Embryonic facial prominence (tissue), 1 donor: Measurements from ENCODE around the gene ARL8B.
"Not testable (repeated sequence)": the region's sequence is repeated elsewhere in the genome, so short reads cannot be mapped to it uniquely, and the experiment has no call there.

Experiments used
- DNase-seq: peaks from one replicate; pipeline ENCODE4 v3.0.0-alpha.2; 2016; ENCODE audit errors: extremely low spot score

Gene ARL8B

DNA sequence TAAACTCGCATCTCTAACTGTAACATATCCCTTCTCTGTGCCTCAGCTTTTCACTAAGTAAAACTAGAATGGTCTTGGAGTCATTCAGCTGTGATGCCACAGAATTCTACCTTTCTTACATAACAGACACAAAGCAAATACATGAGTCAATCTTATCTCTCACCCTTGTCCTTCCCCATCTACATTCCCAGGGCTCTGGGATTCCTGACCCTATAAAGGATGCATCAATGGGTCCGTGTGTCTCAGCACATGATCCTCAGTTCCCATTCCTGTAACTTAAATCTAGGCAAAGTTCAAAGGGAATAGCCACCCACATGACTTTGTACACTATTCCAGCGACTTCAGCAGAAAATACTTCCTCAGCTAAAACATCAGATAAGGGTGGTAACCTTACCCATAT, 11.8 kb upstream of the ARL8B start:
- no peak for DNase-seq

DNA sequence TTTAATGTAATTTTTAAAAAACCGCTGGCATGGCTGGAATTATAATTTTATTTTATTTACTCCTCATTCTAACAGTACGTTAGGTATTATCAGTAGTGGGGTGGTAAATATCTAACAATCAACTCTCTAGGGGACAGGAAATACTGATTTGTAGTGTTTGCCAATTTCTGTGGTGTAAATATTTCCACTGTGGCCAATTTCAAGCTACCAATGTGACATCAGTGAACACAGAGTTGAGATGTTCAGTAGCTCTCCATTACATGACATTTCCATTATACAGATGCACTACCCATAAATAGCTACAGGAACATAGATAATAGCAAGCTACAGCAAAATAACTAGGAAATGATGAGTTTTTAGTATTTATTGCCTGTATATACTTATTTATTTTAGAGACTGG, 10.0 kb upstream of the ARL8B start:
- DNase-seq = no peak

DNA sequence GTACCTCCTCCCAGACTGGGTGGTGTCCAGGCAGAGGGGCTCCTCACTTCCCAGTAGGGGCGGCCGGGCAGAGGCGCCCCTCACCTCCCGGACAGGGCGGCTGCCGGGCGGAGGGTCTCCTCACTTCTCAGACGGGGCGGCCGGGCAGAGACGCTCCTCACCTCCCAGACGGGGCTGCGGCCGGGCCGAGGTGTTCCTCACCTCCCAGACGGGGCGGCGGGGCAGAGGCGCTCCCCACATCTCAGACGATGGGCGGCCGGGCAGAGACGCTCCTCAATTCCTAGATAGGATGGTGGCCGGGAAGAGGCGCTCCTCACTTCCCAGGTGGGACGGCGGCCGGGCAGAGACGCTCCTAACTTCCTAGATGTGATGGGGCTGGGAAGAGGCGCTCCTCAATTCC, 8.4 kb upstream of the ARL8B start:
- not testable (repeated sequence) for DNase-seq

DNA sequence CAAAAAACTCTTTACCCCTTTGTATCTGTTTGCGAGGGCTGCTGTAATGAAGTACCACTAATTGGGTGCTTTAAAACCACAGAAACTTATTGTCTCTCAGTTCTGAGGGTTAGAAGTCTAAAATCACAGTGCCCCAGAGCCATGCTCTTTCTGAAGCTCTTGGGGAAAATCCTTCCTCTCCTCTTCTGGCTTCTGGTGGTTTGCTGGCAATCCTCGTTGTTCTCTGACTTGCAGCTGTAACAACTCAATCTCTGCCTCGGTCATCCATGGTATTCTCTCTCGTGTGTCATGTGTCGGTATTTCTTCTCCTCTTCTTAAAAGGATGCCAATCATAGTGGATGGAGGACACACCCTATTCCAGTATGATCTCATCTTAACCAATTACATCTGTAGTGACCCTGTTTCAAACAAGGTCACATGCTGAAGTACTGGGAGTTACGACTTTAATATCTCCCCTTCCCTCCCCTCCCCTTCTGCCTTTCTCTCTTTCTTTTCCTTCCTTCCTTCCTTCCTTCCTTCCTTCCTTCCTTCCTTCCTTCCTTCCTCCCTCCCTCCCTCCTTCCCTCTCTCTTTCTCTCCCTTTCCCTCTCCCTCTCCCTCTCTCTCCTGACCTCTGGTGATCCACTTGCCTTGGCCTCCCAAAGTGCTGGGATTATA, 6.5 kb upstream of the ARL8B start:
- no peak for DNase-seq

DNA sequence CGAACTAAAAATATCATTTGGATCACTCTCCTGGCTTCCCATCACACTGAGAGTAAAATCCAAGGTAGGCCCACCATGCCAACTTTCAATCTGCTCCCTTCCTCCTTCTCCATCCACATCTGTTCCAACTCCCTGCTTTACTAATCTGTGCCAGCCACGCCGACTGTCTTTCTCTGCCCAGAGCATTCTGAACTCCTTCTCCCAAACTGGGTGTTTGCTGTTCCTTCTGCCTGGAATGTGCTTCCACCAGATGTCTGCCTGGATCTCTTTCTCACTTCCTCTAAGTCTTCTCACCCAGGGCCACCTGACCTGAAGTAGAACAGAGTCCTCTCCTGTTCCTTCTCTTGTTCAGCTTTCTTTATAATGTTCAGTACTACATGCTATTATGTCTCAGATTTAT, 5.6 kb upstream of the ARL8B start:
- no peak for DNase-seq

DNA sequence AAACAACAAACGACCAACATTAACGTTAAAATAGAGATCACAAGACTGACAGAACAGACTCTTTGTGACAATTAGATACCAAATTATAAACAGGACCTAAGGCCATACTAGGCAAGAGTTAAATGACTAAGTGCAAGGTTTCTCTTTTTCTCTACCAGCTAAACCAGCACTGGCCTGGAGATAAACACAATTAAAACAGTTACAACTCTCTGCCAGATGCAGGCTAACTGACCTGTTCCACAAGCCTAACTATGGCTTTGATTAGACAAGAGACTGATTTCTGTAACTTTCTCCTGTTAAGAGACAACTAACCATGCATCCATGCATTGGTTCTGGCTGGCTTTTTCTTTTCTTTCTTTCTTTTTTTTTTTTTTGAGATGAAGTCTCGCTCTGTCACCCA, 1.6 kb upstream of the ARL8B start:
- no peak for DNase-seq

DNA sequence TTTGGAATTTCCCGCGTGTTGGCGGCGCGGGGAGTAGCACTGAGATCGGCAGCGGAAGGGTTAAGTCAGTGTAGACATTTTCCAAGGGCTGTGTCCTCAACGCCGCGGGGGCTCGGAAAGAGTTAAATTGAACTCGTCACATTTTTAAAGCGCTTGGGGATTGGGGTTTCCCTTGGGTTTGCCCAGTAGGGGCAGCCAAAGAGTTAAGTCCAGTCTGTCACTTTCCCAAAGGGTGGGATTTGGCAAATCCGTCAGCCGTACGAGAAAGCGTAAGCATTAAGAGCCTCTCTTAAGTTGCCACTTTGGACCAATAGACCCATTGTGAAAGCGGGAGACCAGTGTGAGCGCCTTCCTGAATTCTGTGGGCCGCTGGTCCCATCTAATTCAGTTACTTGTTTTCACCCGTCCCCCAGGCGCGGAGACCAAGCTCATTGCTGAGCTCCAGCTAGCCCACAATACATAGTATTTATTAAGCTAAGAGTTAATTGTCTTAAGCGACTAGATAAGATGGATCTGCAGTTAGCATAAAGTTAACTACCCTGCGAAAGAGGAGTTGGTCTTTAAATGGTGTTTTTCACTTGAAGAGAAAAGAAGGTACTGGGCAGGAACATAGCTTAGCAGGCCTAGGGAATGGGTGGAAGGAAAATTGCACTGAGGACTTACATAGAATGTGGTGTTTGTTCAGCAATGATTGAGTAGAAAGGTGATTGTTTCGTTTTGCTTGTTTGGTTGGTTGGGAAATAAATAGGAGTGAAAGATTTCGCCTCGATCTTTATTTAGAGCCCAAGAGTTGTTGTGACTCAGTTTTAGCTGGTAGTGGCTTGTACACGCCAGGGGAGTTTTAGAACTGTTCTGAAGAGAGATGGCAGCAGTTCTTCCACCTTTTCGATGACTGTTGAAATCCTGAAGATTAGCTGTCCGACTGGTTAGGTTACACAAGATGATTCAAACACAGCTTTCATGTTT, 932 bp downstream of the ARL8B start:
- DNase-seq = no peak

DNA sequence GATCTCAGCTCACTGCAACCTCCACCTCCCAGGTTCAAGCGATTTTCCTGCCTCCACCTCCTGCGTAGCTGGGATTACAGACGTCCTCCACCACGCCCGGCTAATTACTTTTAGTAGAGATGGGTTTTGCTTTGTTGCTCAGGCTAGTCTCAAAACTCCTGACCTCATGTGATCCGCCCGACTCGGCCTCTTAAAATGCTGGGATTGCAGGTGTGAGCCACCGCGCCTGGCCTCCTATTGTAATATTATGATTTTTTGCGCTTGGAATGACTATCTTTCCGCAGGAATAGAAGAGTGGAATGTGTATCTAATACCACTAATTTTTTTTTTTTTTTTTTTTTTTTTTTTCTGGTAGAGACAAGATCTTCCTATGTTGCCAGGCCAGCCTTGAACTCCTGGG, 1.8 kb downstream of the ARL8B start:
- DNase-seq = no peak

DNA sequence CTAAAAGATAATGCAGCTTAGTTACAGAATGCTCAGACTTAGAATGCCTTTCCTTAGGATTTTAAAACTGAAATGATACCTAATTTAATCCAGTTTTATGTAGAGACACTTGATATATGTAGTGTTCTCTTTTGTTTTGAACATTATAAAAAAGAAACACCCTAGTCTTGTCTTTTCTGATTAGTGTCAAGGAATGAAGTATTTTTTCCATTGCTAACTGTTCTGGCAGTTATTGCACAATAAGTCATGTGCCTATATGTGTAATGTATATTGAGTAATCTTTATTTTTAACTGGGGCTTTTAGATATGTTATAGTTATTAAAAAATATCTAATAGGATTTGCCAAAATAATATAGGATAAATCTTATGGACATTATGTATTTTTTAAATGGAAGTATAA, 4.5 kb downstream of the ARL8B start:
- DNase-seq = no peak

DNA sequence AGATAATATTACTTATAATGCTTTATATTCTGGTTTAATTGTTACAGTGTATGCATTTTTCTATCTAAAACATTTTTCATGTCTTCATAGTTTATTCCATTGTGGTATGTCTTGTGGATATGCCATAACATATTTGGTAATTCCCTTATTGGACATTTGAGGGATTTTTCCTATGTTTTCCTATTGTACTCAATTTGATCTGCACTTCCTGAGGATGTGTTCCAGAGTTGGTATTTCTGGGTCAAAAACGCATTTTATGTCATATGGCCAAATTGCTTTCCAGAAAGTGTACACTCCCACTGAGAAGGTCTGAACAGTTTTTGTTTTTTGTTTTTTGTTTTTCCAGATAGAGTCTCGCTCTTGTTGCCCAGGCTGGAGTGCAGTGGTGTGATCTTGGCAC, 6.8 kb downstream of the ARL8B start:
- DNase-seq = no peak

DNA sequence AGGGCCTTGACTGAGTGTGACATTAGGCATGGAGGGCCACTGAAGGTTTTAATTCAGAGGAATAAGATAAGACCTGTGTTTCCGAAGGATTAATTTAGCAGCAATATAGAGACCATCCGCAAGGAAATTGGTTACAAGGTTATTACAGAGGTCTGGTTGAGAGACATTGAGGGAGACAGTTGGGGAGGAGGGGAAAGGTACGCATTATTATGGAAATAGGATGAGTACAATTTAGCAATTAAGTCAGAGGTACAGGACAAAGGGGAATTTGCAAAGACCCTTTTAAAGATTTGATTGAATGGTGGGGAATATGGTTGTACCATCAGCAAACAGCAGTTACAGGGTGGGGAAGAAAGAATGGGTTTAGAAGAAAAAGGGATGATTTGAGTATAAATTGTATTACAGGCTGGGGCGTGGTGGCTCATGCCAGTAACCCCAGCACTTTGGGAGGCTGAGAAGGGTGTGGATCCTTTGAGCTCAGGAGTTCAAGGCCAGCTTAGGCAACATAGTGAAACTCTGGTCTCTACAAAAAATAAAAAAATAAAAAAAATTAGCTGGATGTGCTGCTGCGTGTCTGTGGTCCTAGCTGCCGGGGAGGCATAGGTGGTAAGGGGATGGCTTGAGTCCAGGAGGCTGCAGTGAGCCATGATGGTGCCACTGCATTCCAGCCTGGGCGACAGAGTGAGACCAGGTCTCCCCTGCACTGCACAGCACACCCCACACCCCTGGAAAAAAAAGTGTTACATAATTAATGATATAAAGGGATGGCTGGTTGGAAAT, 11.3 kb downstream of the ARL8B start:
- DNase-seq = no peak

DNA sequence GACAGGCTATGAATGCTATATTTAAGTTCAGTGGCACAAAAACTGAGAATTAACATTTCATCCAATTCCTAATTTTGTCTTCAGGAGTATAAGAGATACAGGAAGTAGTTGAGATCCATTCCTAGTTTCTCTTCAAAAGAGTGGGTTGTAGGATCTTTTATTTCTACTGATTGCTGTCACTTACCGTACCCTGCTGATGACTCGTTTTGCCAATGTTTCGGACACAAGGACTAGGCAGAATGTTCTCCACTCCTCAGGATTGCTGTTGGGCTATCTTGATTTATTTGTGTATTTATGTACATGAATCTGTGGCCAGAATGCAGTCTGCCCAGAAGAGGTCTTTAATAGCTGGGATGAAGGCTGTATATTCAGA, 11.9 kb downstream of the ARL8B start:
- no peak for DNase-seq

DNA sequence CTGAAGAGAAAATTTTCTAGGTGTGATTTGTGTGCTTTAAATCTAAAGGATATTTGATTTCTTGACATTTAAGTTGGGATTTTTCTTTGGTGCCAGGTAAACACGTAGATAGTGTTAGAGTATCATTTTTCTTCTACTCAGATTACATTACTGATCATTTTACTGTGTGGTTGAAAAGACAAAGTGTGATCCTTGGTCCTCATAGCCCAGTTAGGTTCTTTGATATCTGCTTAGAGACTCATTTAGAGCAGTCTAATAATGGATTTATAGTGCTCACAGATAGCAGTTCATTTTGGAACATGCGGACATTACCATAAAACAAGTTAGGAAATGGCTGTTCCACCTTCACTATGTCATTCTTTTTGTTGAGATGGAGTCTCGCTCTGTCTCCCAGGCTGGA, 12.4 kb downstream of the ARL8B start:
- DNase-seq = no peak

DNA sequence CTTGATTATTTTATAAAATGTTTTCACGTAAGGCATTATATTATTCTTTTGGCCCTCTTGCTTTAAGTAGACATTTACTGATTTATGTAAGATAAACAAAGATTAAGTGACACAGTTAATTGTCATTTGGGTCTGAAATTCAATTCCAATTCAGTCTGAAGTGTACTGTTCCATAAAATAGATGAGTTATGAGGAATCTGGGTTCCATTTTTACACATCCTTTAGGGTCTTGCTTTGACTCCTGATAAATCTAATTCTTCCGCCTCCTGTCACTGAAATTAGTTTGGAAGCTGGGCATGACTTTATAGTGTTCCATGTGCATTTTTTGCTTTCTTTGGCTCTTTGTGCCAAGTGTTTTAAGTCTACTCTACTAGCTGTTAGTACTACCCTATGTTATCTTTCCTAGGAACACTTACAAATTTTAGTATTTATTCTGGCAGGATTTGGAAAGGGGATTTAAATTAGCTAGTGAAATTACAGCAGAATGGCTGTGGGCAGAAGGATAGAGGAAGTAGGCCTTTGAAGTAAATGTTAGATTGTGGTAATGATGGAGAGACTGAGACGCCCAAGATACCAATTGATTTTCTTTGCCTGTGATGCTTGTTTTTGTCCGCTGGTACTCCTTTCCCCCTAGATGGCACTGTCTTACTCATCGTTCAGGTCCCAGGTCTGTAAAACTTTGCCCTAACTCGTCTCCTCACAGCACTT, 14.3 kb downstream of the ARL8B start:
- DNase-seq = no peak

DNA sequence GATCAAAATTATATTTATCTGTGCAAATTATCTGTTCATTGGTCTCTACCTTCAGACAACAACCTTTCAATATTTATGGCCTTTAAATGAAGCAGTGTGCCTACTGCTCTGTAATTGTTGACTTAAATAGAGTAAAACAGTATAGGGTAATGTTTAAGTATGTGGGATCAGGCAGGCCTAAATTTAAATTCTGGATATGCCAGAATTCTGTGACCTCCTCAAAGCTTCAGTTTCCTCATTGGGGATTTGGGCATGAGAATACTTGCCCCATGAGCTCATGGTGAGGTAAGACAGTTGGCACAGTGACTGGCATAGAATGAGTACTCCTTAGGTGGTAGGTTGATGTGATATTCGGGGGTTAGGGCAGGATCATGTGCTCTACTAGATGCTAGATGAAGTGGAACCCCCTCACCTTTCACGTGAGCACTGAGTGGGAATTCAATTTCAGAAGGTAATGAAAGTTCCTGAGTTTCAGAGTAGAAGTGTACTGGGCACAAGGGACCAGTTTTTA, 14.9 kb downstream of the ARL8B start:
- DNase-seq = no peak

DNA sequence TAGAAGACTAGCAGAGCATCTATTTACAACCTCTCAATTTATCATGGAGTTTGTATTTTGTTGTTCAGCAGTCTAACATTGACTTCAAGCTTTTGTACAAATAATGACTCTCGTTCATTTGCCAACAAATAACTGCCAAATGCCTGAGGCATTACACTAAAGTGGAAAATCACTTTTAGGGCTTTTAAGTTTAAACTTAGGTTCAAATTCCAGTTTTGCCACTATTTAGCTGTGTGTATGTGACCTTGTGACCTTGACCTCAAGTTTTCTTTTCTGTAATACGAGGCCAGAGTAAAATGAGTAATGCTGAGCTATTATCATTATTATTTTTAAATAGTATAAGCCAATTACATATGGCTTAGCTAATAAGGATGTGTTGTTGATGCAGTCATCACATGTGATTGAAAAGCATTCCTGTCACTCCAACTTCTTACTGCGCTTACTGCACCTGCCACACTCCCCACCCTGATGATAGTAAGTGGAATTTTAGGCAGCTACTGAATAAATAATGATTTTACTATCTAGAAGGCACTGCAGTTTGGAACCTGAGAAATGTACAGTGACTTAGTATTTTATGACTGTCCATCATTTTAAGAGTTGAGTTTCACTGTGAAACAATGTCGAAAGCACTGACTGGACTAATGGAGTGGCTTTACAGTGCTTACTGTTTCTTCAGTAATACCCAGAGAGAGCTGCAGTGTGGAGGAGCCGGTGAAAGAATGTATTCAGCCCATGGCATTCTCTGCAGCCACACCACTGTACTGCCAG, 16.3 kb downstream of the ARL8B start:
- no peak for DNase-seq

DNA sequence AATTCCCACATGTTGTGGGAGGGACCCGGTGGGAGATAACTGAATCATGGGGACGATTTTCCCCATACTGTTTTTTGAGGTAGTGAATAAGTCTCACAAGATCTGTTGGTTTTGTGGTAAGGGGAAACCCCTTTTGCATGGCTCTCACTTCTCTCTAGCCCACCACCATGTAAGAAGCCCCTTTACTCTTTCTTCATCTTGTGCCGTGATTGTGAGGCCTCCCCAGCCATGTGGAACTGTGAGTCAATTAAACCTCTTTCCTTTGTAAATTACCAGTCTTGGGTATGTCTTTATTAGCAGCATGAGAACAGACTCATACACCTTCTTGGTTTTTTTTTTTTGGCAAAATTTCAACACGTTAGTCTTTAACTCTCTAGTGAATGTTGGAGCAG, 18.1 kb downstream of the ARL8B start:
- no peak for DNase-seq

DNA sequence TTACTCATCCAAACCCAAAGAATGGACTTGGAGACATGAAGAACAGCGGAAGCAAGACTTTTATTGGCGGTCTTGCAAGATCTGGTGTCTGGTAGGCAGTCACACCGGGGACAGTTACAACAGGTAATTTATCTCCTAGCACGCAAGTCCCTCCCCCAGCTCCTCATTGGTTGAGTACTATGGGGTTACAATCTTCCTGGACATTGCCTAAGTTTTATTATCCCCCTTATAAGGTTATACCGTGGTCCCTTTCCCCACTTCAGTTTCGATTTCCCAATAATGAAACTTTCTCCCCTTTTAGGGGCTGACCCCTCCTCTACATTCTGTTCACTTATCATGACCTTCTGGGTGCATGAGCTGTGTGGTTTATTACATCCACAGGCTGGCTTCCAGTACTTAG, 18.7 kb downstream of the ARL8B start:
- no peak for DNase-seq

DNA sequence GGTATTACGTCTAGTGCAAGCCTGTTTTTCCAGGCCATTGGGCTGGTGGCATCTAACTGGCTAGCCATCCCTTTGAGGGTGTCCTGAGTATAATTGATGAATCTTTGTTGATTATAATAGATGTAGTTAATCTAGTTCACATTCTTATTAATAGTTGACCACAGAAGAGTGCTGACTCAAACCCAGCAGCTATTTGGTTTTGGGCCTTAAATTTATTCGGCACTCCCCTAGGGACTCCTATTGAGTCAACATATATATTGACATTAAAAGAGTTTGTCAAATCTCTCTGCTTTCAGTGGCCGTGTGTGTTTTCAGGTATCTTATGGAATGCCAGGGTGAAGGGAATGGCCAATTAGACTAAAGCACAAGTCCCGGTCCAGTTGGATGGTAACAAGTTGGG, 19.7 kb downstream of the ARL8B start:
- DNase-seq = no peak

DNA sequence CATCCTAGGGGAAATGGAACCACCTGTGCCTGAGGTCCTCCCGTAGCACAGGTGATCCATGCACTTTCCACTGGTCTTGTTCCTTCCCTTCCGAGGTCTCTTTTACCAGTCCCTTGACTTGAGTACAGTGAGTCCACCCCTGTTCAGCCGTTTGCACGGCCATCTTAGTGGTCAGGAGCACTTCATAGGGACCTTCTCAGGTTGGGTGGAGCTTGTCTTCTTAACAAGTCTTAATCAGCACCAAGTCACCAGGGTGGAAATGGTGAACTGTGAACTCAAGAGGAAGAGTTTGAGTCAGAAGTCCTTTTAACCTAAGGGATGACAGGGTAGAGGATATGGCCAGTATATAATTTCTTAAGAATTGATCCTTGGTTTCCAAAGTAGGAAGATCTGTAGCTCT, 21.4 kb downstream of the ARL8B start:
- DNase-seq = no peak
